ENCODE measurements around the gene SLC66A3.
A peak's percentile ranks its signal among the peaks of the same experiment; 100 is the strongest.

The SLC66A3 gene

DNA sequence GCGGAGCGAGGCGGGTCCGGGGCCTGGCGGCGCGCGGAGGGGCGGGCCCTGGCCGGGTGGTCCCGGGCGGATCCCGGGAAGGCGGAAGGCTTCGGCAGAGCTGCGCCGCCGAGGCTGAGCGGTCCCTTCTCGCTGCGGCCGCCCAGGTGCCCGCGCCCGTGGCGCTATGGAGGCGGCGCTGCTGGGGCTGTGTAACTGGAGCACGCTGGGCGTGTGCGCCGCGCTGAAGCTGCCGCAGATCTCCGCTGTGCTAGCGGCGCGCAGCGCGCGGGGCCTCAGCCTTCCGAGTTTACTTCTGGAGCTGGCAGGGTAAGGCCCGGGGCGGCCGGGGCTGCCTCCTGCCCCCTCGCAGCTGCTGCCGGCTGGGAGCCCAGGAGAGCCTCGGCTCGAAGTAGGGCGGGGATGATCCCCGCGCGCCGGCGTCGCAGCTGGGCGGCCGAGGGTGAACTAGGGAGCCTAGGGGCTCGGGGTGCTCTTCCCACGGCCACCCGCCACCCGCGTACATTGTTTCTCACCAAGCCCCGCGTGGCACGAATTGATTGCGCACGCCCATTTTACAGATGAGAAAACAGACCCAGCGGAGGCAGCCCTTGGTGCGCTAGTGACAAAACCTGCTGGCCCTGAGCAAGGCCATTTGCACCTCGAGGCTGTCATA lies at the start of gene SLC66A3:
Gene SLC66A3, plus strand, starts transcription at position 87 of the 655 bp plus-strand sequence. Its CDS starts 80 bp downstream, at position 167.
- peaks cover 20% of the 10 kb centered on the region for H3K27me3 ChIP-seq (ENCODE audit: low read depth, low read length)
- no peaks in the 10 kb centered on the region for H3K79me2 ChIP-seq (ENCODE audit: low read length)
- H3K36me3 ChIP-seq (replicated peaks; ENCODE audit: low read depth, low read length): no peaks in the 10 kb centered on the region
- peaks cover 13% of the 10 kb centered on the region for H3K4me1 ChIP-seq (ENCODE audit: low read length)
- H3K4me3 ChIP-seq (ENCODE audit: low read length): peak within 1 kb of the TSS; percentile 97
- H2AFZ ChIP-seq (ENCODE audit: low read depth, low read length): peak within 1 kb of the TSS; percentile 95
- peak within 1 kb of the TSS; percentile 87 for H3K9ac ChIP-seq (ENCODE audit: low read length)
- no peak for TF ChIP-seq EZH2phosphoT487 (IDR thresholded peaks at IDR 0.05; ENCODE audit: low read depth)
- TF ChIP-seq, protein P1, sequence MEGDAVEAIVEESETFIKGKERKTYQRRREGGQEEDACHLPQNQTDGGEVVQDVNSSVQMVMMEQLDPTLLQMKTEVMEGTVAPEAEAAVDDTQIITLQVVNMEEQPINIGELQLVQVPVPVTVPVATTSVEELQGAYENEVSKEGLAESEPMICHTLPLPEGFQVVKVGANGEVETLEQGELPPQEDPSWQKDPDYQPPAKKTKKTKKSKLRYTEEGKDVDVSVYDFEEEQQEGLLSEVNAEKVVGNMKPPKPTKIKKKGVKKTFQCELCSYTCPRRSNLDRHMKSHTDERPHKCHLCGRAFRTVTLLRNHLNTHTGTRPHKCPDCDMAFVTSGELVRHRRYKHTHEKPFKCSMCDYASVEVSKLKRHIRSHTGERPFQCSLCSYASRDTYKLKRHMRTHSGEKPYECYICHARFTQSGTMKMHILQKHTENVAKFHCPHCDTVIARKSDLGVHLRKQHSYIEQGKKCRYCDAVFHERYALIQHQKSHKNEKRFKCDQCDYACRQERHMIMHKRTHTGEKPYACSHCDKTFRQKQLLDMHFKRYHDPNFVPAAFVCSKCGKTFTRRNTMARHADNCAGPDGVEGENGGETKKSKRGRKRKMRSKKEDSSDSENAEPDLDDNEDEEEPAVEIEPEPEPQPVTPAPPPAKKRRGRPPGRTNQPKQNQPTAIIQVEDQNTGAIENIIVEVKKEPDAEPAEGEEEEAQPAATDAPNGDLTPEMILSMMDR (IDR thresholded peaks at IDR 0.05; ENCODE audit: low read depth, low read length): no peak
- peak within 1 kb of the TSS; percentile 36 for H3K27ac ChIP-seq (ENCODE audit: low read length)
- peak within 1 kb of the TSS; percentile 100 for H3K4me2 ChIP-seq (ENCODE audit: low read length)
- no peaks in the 10 kb centered on the region for H4K20me1 ChIP-seq (ENCODE audit: insufficient read depth, low read length)
- H3K9me3 ChIP-seq (ENCODE audit: insufficient read depth, low read length): no peaks in the 10 kb centered on the region

DNA sequence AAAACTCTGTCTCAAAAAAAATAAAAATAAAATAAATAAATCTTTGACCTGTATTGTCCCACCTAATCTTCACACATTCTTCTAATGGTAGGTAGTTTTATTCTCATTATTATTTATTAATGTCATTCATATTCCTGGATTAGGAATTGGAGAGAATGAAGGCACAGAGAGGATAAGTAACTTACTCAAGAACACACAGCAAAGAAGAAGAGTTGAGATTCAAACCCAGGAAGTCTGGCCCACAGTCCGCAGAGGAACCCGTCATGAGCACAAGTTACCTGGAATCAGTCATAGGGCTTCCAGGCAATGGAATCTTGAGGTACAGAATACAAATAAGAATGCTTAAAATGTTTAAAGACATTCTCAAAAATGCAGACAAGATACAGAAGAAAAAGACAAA lies 46.3 kb upstream of the SLC66A3 start:
- Histone ChIP-seq H2AFZ (ENCODE audit: low read depth, low read length) (no peak overlapping the region), H3K79me2 (ENCODE audit: low read length) (peaks cover 25% of the 10 kb centered on the region), H3K27me3 (ENCODE audit: low read depth, low read length) (no peaks in the 10 kb centered on the region), H3K9ac (ENCODE audit: low read length) (no peak overlapping the region), H4K20me1 (ENCODE audit: insufficient read depth, low read length) (no peaks in the 10 kb centered on the region), H3K36me3 (replicated peaks; ENCODE audit: low read depth, low read length) (peaks cover 40% of the 10 kb centered on the region), H3K4me2 (ENCODE audit: low read length) (no peak overlapping the region), H3K4me3 (ENCODE audit: low read length) (no peak overlapping the region), H3K4me1 (ENCODE audit: low read length) (peaks cover 50% of the 10 kb centered on the region), H3K27ac (ENCODE audit: low read length) (no peak overlapping the region), H3K9me3 (ENCODE audit: insufficient read depth, low read length) (peaks cover 12% of the 10 kb centered on the region; the same call in 1 of the 2 replicates)
- no peak for TF ChIP-seq EZH2phosphoT487 (IDR thresholded peaks at IDR 0.05; ENCODE audit: low read depth)
- TF ChIP-seq, protein P1 (IDR thresholded peaks at IDR 0.05; ENCODE audit: low read depth, low read length): no peak

DNA sequence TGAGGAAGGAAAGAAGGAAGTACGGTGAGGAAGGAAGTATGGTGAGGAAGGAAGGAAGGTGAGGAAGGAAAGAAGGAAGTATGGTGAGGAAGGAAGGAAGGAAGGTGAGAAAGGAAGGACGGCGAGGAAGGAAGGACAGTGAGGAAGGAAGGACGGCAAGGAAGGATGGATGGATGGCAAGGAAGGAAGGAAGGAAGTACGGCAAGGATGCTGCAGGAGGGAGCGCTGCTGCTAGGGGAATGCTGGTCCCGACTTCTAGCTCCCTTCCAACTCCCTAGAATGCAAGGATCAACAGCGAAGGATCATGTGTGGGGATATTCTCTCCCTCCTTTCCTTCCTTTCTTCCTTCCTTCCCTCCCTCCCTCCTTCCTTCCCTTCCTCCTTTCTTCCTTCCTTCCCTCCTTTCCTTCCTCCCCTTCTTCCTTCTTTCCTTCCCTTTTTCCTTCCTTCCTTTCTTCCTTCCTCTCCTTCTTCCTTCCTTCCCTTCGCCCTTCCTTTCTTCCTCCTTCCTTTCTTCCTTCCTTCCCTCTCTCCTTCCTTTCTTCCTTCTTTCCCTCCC lies 42.3 kb upstream of the SLC66A3 start:
- H4K20me1 ChIP-seq (ENCODE audit: insufficient read depth, low read length): no peaks in the 10 kb centered on the region
- H3K4me3 ChIP-seq (ENCODE audit: low read length): no peak overlapping the region
- no peak overlapping the region for H3K27ac ChIP-seq (ENCODE audit: low read length)
- peaks cover 30% of the 10 kb centered on the region for H3K4me1 ChIP-seq (ENCODE audit: low read length)
- H3K27me3 ChIP-seq (ENCODE audit: low read depth, low read length): no peaks in the 10 kb centered on the region
- no peak overlapping the region for H3K9ac ChIP-seq (ENCODE audit: low read length)
- H3K79me2 ChIP-seq (ENCODE audit: low read length): peaks cover 21% of the 10 kb centered on the region
- no peak overlapping the region for H3K4me2 ChIP-seq (ENCODE audit: low read length)
- TF ChIP-seq EZH2phosphoT487 (IDR thresholded peaks at IDR 0.05; ENCODE audit: low read depth): no peak
- TF ChIP-seq, protein P1 (IDR thresholded peaks at IDR 0.05; ENCODE audit: low read depth, low read length): no peak
- peaks cover 12% of the 10 kb centered on the region; the same call in 1 of the 2 replicates for H3K9me3 ChIP-seq (ENCODE audit: insufficient read depth, low read length)
- peaks cover 37% of the 10 kb centered on the region for H3K36me3 ChIP-seq (replicated peaks; ENCODE audit: low read depth, low read length)
- no peak overlapping the region for H2AFZ ChIP-seq (ENCODE audit: low read depth, low read length)

DNA sequence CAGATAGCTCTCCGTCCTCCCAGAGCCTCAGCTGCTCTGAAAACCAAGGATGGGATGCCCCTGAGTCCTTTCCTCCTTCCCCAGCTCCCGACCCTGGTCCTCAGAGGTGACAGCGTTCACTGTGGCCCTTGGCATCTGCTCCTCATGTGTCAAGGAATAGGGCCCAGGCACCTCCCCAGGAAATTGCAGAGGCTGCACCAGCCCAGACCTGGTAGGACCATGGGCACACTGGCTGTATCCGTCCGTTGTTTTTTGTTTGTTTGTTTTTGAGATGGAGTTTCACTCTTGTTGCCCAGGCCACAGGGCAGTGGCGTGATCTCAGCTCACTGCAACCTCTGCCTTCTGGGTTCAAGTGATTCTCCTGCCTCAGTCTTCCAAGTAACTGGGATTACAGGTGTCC lies 37.5 kb upstream of the SLC66A3 start:
- H3K4me2 ChIP-seq (ENCODE audit: low read length): peak overlapping the region; percentile 37
- H3K36me3 ChIP-seq (replicated peaks; ENCODE audit: low read depth, low read length): peaks cover 22% of the 10 kb centered on the region
- H4K20me1 ChIP-seq (ENCODE audit: insufficient read depth, low read length): no peaks in the 10 kb centered on the region
- peaks cover 16% of the 10 kb centered on the region; the same call in 1 of the 2 replicates for H3K79me2 ChIP-seq (ENCODE audit: low read length)
- H3K4me1 ChIP-seq (ENCODE audit: low read length): peaks cover 66% of the 10 kb centered on the region
- H3K9me3 ChIP-seq (ENCODE audit: insufficient read depth, low read length): peaks cover 7% of the 10 kb centered on the region; the same call in 1 of the 2 replicates
- 0 out of 2 replicates have a peak overlapping the region, but pooled peaks have one; percentile 14 for H3K4me3 ChIP-seq (ENCODE audit: low read length)
- H2AFZ ChIP-seq (ENCODE audit: low read depth, low read length): no peak overlapping the region
- no peak overlapping the region; the same call in 1 of the 2 replicates for H3K9ac ChIP-seq (ENCODE audit: low read length)
- TF ChIP-seq, protein P1 (IDR thresholded peaks at IDR 0.05; ENCODE audit: low read depth, low read length): no peak
- TF ChIP-seq EZH2phosphoT487 (IDR thresholded peaks at IDR 0.05; ENCODE audit: low read depth): no peak
- H3K27me3 ChIP-seq (ENCODE audit: low read depth, low read length): no peaks in the 10 kb centered on the region
- peak overlapping the region; percentile 96 for H3K27ac ChIP-seq (ENCODE audit: low read length)

Data from OCI-LY3 (cell line).